HFFc6 (cell line): ENCODE measurements around the gene MLN. TPM values are rescaled to one million over a fixed set of nuclear protein-coding genes. Genes with fewer than 3 reads are reported as not detected.

Experiments
- DNase-seq: peaks from one replicate; pipeline ENCODE4 v3.0.0-alpha.2; 2018
- H3K27ac Mint-ChIP-seq: 2 replicates; pipeline ENCODE4 v1.8.0; 2020; ENCODE audit warnings: mild to moderate bottlenecking, mixed read lengths
- H3K27me3 Mint-ChIP-seq: 2 replicates; pipeline ENCODE4 v1.8.0; 2021; ENCODE audit warnings: mild to moderate bottlenecking, moderate library complexity, mixed read lengths; ENCODE audit not compliant: insufficient read depth
- H3K36me3 Mint-ChIP-seq: 2 replicates; pipeline ENCODE4 v1.8.0; 2021; ENCODE audit warnings: low read depth, mixed read lengths
- H3K4me1 Mint-ChIP-seq: 2 replicates; pipeline ENCODE4 v1.8.0; 2020; ENCODE audit warnings: low read depth, mixed read lengths
- H3K4me3 Mint-ChIP-seq: 2 replicates; pipeline ENCODE4 v1.8.0; 2020; ENCODE audit warnings: mild to moderate bottlenecking, moderate library complexity, mixed read lengths
- H3K9me3 Mint-ChIP-seq: 2 replicates; pipeline ENCODE4 v1.8.0; 2020; ENCODE audit warnings: mild to moderate bottlenecking, mixed read lengths
- CTCF ChIP-seq: fragments of 200-600 bp; sonication (generic); IDR thresholded peaks from 2 replicates; pipeline ENCODE4 v1.5.0; 2021; ENCODE audit warnings: antibody characterized with exemption, mild to moderate bottlenecking
- total RNA-seq, 6 experiments: library from RNA; stranded (reverse); fragmentation: NEBNext Ultra II Directional; extraction: Animal tissue kit (Norgen Biotek cat#: 25700); gene quantifications; 2 replicates in 1 of 6; 3 replicates in 5 of 6; pipeline ENCODE4 v1.2.3, GENCODE V29; 2021

MLN gene
- total RNA-seq, 6 experiments from 2014 or later, result not detected

GRCh38 chr6:33772082-33772830 lies 31.5 kb downstream of the MLN start:
- Mint-ChIP-seq H3K4me1 (peaks cover 67% of the 10 kb centered on the region), H3K27ac (peak overlapping the region; percentile 94), H3K9me3 (no peaks in the 10 kb centered on the region), H3K27me3 (peaks cover 4% of the 10 kb centered on the region; the same call in 1 of the 2 replicates), H3K4me3 (peak overlapping the region; percentile 73), H3K36me3 (peaks cover 37% of the 10 kb centered on the region)
- no peak for TF ChIP-seq CTCF
- peak; percentile 57 for DNase-seq

GRCh38 chr6:33771146-33772081 lies 32.4 kb downstream of the MLN start:
- H3K4me3 Mint-ChIP-seq, result peak overlapping the region; percentile 73
- peaks cover 31% of the 10 kb centered on the region for H3K36me3 Mint-ChIP-seq
- H3K27ac Mint-ChIP-seq, result peak overlapping the region; percentile 94
- no peaks in the 10 kb centered on the region for H3K9me3 Mint-ChIP-seq
- H3K27me3 Mint-ChIP-seq, result peaks cover 4% of the 10 kb centered on the region; the same call in 1 of the 2 replicates
- peaks cover 70% of the 10 kb centered on the region for H3K4me1 Mint-ChIP-seq
- TF ChIP-seq CTCF, result peak; percentile 98
- peak; percentile 97 for DNase-seq

- Mint-ChIP-seq H3K9me3 (no peaks in the 10 kb centered on the region), H3K4me1 (peaks cover 70% of the 10 kb centered on the region), H3K27ac (peak overlapping the region; percentile 94), H3K27me3 (peaks cover 4% of the 10 kb centered on the region; the same call in 1 of the 2 replicates), H3K4me3 (peak overlapping the region; percentile 55), H3K36me3 (peaks cover 25% of the 10 kb centered on the region)
- no peak for TF ChIP-seq CTCF
- no peak for DNase-seq
These were observed 33.0 kb downstream of the MLN start for GRCh38 chr6:33770833-33771145.

- H3K9me3 Mint-ChIP-seq, result no peaks in the 10 kb centered on the region
- H3K4me3 Mint-ChIP-seq, result peak overlapping the region; percentile 55
- H3K36me3 Mint-ChIP-seq, result peaks cover 21% of the 10 kb centered on the region
- peaks cover 4% of the 10 kb centered on the region; the same call in 1 of the 2 replicates for H3K27me3 Mint-ChIP-seq
- H3K4me1 Mint-ChIP-seq, result peaks cover 70% of the 10 kb centered on the region
- TF ChIP-seq CTCF, result no peak
- no peak for DNase-seq
- peak overlapping the region; percentile 94 for H3K27ac Mint-ChIP-seq
These were observed 33.5 kb downstream of the MLN start for GRCh38 chr6:33770124-33770832.

- TF ChIP-seq CTCF, result no peak
- Mint-ChIP-seq H3K27ac (peak overlapping the region; percentile 94), H3K36me3 (peaks cover 13% of the 10 kb centered on the region), H3K9me3 (no peaks in the 10 kb centered on the region), H3K4me3 (no peak overlapping the region), H3K4me1 (peaks cover 64% of the 10 kb centered on the region), H3K27me3 (peaks cover 4% of the 10 kb centered on the region; the same call in 1 of the 2 replicates)
- DNase-seq, result no peak
These were observed 34.5 kb downstream of the MLN start for GRCh38 chr6:33769248-33769821.
